ENCODE measurements around the gene CAV1.

- TF ChIP-seq CTCF (IDR thresholded peaks at IDR 0.05) (no peak), EP300 (IDR thresholded peaks at IDR 0.05; ENCODE audit: low read depth) (no peak), POLR2AphosphoS5 (IDR thresholded peaks at IDR 0.05) (no peak), POLR2A (IDR thresholded peaks at IDR 0.05) (no peak)
Measured at GRCh38 chr7:116505823-116506222, 19.0 kb upstream of the CAV1 start.
